Stimulated activated CD4-positive, alpha-beta T cell treated with anti-CD3 and anti-CD28 coated beads, Interleukin-15, amount 100 ng/mL, for 24 hours (primary cell): ENCODE results near the gene ARF5.
A peak's percentile ranks its signal among the peaks of the same experiment; 100 is the strongest.
"Not testable (repeated sequence)": the region's sequence is repeated elsewhere in the genome, so short reads cannot be mapped to it uniquely, and the experiment has no call there.

Experiments
- DNase-seq: peaks from one replicate; pipeline ENCODE4 v3.0.0-alpha.2; 2020

The ARF5 gene

GRCh38 chr7:127588019-127588696 lies at the start of gene ARF5:
Gene ARF5 (plus strand): TSS chr7:127588411. CDS start chr7:127588499, 88 bp downstream.
- peak; percentile 88 for DNase-seq

DNA sequence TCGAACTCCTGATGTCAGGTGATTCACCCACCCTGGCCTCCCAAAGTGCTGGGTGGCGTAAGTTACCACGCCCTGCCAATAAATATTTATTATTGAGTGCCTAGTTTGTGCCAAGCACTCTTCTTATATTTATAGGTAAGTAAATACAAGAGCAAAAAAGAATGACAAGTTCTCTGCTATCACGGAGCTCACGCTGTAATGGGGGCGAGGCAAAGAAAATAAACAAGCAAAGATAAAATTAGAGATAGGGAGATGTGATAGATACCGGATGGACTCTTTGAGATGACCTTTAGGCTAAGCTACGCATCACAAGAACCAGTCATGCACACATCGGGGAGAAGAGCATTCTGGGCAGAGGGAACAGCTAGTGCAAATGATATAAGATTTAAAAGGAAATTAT lies 49.1 kb upstream of the ARF5 start:
- no peak for DNase-seq

GRCh38 chr7:127540461-127540860 lies 47.8 kb upstream of the ARF5 start:
- not testable (repeated sequence) for DNase-seq

DNA sequence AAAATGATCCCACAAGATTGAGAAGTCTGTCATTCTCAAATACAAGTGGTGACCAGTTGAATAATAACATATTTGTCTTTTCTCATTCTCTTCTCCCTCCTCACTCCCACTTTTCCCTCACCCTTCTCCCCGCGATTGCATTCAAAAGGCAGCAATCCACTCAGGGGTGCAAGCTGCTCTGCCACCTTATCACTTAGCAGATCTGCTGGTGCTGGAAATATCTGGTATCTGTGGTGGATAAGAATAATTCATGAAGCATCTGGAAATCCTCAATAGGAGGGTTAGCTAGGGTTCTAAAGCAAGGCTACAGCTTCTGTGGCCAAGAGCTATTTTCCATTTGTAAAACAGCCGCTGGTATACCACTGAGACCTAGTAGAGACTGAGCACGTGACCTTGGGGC lies 46.7 kb upstream of the ARF5 start:
- no peak for DNase-seq

- DNase-seq: no peak
Observed at GRCh38 chr7:127546313-127546712, 41.9 kb upstream of the ARF5 start.

- no peak for DNase-seq
Observed at GRCh38 chr7:127550247-127550646, 38.0 kb upstream of the ARF5 start.

DNA sequence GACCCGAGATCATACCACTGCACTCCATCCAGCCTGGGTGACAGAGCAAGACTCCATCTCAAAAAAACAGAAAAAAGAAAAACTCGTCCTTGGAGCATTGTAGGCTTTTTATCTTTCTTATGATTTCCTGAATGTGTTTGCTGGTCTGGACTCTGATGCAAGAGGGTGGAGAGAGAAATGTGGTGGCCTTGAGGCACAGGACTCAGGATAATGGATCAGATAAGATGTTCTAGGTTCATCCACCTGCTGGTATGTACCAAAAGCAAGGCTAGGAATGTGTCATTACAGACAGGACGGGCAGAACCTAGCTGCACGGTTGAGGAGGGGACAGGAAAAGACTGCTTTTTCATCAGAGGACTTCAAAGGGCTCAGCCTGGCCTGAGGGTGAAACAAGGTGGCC lies 36.3 kb upstream of the ARF5 start:
- no peak for DNase-seq

DNA sequence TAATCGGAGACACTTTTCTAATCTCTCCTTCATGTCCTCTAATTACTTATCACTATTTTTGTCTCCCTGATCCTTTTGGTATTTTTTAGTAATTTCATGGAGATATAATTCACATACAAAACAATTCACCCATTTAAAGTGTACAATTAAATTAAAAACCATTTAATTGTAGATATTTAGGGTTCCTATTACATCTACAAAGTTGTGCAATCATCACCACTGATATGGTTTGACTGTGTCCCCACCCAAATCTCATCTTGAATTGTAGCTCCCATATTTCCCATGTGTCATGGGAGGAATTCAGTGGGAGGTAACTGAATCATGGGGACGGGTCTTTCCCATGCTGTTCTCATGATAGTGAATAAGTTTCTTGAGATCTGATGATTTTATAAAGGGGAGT lies 31.8 kb upstream of the ARF5 start:
- no peak for DNase-seq

DNA sequence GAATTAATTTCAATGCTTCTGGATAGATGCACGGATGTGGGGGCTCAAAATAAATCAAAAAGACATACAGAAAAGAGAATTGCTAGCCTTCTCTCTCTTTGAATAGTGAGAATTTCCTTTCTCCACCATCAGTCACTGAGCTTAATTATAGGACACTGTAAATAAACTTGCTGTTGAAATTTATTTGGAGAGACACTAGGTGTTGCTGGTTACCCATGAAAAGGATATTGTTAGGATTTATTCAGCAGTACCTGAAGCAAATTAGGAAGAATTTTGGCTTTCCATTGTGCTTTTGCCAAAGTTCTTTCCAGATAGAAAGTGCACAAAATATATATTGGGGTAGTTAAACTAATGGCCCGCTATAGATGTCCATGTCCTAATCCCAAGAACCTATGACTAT lies 30.4 kb upstream of the ARF5 start:
- DNase-seq: no peak

- DNase-seq: no peak
Observed at GRCh38 chr7:127566242-127566641, 22.0 kb upstream of the ARF5 start.

GRCh38 chr7:127568034-127568433 lies 20.2 kb upstream of the ARF5 start:
- not testable (repeated sequence) for DNase-seq

DNA sequence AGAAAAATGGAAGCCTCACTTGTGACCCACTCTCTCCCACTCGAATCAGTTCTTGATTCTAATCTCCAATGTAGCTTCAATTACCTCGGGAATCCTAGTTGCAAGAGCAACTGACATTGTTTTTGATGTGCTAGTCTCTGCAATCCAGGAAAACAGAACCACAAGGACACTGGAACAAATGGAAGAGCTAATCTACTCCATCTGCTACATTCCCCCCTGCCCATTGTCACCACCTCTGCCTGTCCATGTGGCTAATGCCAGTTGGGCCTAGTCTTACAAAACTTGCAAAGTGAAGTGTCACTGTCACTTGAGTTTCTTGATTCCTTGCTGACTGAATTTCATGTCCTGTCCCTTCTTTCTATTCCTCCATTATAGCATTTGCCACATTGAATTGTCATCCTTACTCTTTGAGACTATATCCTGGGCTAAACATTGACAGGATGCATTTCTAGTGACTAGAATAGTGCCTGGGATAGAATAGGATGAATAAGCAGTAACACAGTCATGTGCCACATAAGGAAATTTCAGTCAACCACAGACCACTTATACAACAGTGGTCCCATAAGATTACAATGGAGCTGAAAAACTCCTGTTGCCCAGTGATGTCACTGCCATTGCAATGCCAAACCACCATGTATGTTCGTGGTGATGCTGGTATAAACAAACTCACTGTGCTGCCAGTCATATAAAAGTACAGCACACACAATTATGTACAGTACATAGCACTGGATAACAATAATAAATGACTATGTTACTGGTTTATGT lies 16.3 kb upstream of the ARF5 start:
- DNase-seq: no peak

- peak; percentile 11 for DNase-seq
Observed at GRCh38 chr7:127578036-127578684, 10.1 kb upstream of the ARF5 start.

DNA sequence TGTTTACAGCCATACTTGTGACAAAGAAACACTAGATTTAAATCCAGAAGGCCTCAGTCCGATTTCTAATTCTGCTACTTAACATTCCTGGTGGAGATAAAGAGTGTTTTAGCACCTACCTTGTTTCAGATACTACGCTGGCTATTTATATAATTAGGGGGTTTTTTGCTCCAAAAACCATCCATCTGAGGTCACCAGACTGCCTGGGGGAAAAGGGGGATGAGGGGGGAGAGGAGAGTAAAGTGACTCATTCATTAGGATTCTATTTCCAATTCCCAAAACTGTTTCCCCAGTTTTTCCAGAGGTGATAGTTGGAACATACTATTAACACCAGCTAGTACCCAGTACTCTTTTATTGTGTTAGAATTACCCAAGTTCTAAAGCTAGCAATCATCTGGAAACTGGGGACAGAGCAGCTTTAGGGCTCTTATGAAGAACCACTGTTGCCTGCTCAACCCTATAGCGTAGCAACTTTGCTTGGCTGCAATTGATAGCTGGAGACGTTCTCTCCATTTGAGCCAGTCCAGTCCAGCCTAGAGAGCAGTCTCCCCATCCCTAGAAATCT lies 9.4 kb upstream of the ARF5 start:
- DNase-seq: no peak

- DNase-seq: no peak
Observed at GRCh38 chr7:127580612-127581011, 7.6 kb upstream of the ARF5 start.

- DNase-seq: no peak
Observed at GRCh38 chr7:127581716-127582115, 6.5 kb upstream of the ARF5 start.

- no peak for DNase-seq
Observed at GRCh38 chr7:127582361-127582760, 5.8 kb upstream of the ARF5 start.

GRCh38 chr7:127584648-127585043 lies 3.6 kb upstream of the ARF5 start:
- DNase-seq: no peak

GRCh38 chr7:127585044-127585953 lies 2.9 kb upstream of the ARF5 start, which contains the start of gene GCC1:
Gene GCC1 (minus strand): TSS chr7:127585596. CDS start chr7:127585182, 414 bp downstream.
- peak; percentile 94 for DNase-seq

DNA sequence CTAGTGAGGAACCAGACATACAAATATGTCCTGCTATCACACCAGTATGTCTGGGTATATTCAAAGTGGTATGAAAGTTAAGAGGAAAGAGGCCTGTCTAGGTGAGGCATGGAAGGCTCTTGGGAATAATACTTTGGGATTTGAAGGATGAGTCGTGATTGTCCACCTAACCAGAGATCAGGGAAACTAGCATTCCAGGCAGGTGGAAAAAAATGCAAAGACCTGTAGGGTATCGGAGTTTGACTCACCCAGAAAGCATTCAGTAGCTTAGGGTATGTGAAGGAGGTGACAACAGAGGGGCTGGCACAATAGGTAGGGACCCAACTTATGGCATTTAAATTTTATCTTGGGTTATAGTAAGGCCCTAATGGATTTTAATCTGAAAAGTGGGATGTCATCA lies 1.9 kb upstream of the ARF5 start:
- no peak for DNase-seq

DNA sequence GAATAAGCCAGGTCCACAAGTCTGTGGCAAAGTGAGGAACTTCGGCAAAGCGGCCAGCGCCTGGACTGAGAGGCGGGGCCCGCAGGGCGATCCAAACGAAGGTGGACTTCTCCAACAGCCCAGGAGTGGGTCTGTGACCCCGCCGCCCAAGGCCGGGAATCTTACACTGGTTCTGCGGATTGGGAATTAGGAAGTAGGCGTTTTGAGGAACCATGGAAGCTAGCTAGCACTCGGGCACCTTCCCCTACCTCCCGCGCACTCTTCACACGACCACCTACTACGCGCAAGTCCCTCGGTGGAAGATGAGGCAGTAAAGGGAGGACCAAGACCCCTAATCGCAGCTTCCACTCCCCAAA lies 570 bp upstream of the ARF5 start:
- DNase-seq: no peak

GRCh38 chr7:127588697-127589482 lies 679 bp downstream of the ARF5 start:
- peak; percentile 35 for DNase-seq
